GM18507 (cell line): ENCODE data around the gene CAMTA1.

ENCODE experiments used
- DNase-seq: peaks from one replicate; pipeline ENCODE4 v3.0.0; 2011; ENCODE audit warnings: low read depth; ENCODE audit not compliant: insufficient read length; ENCODE audit errors: extremely low spot score
- FAIRE-seq: peaks from 2 replicates; lab custom pipeline; 2011; peaks lifted over from hg19 to GRCh38; lab: Jason Lieb, UNC

The CAMTA1 gene

DNA sequence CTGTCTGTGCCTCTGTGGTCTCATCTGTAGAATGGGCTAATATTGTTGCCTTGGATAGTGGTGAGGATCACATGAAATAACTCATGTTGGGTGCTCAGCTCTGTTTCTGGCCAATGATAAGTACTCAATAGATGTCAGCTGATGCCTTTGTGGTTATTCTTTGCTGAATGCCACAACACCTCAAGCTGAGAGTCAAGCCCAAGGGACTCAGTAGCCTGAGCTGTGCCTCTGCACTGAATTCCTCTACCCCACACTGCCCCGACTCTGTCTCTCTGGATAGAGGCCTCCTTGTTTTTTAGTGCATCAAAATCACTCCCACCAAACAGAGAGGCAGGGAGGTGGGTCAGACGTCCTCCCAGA, 789.8 kb downstream of the CAMTA1 start:
- no peak for FAIRE-seq
- DNase-seq: no peak

DNA sequence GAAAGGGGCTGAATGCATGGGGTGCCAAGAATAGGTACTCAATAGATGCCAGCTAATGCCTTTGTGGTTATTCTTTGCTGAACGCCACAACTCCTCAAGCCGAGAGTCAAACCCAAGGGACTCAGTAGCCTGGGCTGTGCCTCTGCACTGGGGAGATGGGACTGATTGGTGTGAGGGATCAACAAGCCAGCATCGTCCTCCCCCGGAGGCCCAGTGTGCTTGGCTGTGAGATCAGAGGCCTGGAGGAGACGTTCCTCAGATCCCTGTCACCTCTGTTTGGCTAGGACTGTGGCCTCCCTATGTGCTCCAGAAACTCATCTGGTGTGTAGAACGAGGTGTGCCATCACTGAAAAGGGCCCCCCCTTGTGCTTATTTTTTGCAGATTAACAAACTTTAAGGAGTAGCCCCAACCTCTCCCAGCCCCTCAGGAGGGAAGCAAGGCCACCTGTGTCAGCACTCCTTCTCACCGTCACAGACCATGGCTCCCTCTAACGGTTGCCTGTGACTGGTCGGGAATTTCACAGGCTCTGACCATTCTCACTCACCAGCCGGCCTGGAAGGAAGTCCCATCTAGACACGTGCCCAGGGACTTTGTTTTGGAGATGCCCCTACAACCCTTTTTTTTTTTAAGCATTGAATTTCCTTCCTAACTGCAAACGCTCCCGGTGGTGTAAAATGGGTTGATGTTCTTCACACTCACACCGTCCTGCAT, 791.8 kb downstream of the CAMTA1 start:
- no peak for FAIRE-seq
- no peak for DNase-seq

DNA sequence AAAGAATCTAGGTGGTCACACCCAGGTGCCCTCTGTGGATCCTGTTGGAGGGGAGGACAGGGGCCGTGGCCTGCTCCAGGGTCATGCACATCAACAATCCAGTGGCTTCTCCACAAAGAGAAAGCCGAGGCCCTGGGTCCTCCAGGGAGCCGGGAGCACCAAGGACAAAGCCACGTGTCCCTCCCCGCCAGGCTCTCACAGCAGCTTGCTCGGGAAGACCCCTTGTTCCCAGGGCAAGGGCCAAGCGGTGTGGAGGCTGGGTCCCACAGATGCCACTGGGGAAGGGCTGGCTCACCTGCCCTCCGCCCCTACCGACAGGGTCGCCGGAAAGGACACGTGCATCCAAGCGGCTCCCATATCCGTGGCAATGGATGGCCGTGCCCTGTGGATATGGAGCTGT, 793.0 kb downstream of the CAMTA1 start:
- DNase-seq (no peak), FAIRE-seq (no peak)

DNA sequence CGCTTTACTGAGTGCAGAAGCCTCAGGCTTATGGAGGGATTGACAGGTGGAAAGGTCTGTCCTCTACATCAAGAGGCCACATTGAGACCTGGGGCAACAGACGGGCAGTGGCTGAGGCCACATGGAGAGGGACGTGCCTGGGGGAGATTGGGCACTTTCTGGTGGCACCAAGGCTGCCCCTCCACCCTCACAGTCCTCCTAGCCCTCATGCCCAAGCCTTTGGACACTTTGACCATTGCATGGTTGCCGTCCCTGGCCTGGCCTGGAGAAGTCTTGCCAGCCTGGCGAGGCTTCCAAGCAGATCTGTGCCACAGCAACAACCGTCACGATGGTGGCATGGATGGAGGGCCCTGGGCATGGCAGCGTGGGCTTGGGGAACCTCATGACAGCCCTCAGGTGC, 793.8 kb downstream of the CAMTA1 start:
- DNase-seq (no peak), FAIRE-seq (no peak)

DNA sequence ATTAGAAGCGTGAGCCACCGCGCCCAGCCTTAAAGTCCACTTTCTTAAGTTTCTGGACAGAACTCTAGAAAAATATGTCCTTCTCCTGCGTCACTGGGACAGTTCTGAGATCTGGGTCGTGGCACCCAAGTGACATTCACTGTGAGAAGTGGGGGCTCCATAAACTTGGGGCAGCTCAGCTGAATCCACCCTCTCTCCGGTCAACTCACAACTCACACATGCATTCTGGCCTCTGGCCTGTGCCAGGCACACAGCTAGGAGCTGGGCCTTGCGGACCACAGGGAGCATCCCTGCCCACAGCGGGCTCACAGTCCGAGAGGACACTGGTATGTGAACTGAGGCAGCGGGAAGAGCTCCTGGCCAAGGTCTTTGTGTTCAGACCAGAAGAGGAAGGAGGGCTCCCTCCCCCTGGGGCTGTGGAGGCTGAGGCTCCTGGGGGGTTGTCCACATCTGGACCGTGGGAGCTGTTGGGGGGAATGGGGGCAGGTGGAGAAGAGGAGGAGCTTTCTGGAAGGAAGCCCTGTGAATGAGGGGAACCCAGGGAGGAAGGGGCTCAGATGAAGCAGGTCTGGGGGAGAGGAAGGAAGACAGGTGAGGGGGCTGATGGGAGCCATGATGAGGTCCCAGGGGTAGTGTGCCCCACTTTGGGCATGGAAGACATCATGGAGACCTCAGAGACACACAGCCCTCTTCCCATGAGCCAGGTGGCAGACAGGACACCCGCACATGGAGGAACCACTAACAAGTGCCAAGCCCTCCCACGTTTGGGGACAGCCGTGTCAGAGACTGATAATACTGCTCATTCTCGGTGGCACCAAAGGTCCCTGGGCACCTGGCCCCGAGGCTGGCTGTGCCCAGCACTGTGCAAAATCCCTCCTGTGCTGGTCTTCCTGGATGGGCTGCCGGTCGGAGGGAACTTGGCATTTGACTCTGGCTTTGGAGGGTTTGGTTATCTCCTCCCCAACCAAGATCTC, 794.9 kb downstream of the CAMTA1 start:
- DNase-seq: no peak
- no peak for FAIRE-seq

DNA sequence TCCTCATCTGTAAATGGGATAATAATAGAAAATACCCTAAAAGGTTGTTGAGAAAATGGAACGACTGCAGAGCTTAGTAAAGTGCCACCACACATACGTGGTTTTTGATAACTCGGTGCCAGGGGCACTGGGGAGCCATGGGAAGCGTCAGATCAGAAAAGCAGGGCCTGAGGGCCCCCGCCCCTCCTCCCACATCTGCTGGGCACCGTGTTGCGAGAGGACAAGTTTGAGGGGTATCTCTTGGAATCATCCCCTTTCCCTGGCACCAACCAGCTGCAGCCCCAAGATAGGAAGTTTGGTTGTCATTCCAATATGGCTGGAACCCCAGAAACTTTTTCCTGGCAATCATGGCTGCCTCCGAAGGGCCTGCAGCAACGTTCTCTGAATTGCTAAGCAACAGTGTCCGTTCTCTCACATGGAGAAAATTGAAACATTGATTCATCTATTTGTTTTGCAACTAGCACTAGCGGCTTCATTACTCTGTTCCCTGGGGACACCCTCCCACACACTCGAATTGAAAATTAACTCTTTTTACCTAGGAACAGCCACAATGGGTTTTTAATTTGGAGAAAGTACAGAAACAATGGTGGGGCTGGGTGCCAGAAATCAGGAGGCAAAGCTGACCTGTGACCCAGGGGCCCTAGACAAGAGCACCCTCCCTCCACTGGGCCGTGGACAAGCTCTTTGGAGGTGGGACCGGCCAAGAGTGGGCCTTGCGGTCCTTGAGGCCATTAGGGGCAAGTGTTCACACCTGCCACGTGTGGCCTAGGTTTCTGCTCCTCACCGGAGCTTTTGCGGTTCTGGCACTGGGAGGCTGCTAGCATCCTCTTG, 795.9 kb downstream of the CAMTA1 start:
- no peak for FAIRE-seq
- no peak for DNase-seq

DNA sequence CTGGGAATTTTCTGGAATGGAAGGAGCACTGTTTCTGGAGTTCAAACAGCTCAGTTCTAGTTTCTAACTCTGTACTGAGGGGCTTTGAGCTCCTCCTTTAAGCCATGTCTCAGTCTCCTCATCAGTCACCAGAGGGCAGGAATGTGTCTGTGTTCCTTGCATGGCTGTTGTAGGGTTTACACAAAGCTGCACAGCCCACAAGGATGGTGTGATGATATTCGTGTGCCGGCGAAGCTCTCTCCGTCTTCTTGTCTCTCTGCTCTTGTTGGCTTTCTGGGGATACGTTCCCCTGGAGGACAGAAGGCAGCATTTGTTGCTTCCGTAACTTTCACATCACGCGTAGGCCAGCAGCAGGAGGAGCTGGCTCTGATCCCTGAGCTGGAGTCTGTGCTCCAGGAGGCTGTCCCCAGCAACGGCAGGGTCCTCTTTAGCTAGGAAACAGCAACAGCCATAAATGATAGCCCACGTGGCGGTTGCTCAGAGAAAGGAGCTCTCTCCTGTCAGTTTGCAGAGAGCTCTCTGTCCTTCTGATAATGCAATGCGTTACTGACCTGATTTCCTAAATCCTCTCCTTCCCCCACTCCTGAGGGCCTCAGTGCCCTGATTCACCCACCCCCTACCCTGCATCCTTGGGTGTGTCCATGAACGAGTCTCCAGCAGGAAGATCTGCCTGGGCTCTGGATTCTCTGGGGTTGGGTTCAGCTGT, 796.7 kb downstream of the CAMTA1 start:
- FAIRE-seq (no peak), DNase-seq (no peak)

DNA sequence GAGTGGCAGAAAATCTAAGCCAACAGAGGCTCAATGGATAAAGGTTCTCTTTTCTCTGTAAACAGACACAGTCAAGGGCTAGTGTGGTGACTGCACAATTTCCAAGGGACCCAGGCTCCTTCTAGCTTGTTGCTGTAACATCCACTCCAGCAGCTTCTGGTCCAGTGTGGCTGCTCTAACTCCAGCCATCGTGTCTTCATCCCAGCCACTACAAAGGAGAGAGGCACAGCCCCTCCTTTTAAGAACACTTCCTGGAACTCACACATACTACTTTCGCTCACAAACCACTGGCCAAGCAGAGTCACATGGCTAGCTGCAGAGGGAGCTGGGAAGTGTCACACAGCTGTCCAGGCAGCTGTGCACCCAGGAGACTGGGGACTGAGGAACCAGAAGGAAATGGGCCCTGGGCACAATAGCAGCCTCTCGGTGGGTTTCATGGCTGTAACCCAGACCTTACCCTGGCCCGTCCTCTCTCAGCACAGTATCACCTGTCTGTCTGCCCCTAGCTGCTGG, 797.3 kb downstream of the CAMTA1 start:
- FAIRE-seq (no peak), DNase-seq (no peak)

DNA sequence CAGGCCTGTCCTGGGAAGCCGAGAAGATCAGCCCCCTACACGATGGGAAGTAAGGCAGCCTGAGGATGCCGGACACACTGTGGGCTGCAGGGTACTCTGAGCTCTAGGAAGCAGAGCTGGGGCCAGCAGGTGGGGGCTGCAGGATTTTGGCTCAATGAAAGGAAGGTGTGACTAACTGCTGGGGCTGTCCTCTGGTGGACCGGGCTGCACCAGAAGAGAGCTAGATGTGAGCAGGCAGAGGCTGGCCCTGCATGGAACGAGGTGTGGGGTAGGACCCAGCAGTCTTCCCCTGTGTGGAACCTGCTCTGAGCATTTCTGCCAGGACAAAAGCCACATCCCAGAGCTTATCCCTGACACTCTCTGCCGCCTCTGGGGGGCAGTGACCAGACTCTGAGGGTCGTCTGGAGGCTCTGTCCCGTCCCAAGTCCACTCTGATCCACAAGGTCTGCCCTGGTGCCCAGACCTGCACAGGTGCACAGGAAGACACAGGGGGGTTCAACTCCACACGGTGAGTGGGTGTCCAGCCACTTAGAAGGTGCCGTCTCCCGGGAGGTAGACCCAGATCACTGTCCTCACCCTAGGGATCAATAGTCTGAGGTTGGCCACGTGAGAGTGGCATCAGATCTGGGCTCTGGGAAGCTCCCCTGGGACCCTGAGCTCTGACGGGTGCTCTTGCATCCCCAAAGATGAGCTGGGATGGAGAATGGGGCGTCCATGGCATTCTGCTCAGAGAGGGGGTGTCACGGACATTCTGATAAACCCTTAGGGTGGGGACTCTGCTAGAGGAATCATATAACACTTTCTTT, 798.2 kb downstream of the CAMTA1 start:
- DNase-seq: no peak
- no peak for FAIRE-seq

DNA sequence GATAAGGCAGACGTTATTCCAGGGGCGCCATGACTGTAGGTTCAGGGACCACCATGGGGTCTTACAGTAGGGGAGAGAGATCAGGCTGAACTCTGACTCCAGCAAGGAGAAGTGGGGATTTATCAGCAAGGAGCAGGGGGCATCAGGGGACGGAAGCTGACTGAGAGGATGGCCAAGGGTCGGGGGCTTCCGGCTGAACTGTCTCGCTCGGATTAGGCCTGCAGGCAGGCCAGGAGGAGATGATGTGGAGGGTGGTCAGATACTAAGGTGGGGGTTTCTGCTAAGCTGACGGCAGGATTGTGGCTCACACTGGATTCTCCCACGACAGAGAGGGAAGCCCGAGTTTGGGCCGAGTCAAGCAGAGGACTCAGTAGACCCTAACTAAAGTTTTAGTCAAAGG, 798.9 kb downstream of the CAMTA1 start:
- FAIRE-seq (no peak), DNase-seq (no peak)

DNA sequence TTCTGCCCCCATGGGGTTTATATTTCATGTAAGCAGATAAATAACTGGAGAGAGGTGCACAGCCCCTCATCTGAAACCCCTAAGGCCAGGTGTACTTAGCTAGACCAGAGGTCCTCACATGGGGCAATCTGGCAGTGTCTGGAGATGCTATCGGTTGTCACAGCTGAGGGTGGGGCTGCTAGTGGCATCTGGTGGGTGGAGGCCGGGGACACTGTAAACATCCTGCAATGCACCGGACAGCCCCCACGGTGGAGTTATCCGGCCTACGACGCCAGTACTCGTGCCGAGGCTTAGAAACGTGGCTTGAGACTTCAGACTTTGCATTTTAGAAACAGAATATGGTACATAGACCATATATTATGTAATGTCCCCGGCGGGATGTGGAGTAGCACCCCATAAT, 799.4 kb downstream of the CAMTA1 start:
- FAIRE-seq (no peak), DNase-seq (no peak)

DNA sequence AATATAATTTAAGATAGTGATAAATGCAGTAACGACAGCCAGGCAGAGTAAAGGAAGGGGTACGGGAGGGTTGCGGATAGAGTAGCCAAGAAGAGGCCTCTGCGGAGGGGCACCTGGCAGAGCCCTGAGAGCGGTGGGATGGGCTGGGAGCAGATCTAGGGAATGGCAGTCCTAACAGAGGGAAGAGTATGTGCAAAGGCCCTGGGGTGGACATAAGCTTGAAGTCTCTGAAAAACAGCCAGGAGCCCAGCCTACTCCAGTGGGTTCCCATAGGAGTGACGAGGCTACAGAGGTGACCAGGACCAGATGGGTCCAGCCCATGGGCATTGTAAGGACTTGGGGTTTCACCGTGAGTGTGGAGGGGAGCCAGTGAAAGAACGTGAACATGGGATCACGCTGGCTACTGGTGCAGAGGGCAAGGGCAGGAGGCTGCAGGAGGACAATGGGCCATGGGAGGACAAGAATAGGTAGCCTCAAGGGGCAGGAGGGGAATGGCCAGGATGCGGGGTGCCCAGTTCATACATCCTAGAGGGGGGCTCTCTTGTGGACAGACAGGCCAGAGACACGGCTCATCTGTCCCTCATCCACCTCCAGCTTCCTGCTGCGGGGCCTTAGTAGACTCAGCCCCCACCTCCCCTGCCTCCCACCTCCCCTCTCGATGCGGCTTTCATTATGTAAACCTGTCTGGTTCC, 800.1 kb downstream of the CAMTA1 start:
- FAIRE-seq (no peak), DNase-seq (no peak)

DNA sequence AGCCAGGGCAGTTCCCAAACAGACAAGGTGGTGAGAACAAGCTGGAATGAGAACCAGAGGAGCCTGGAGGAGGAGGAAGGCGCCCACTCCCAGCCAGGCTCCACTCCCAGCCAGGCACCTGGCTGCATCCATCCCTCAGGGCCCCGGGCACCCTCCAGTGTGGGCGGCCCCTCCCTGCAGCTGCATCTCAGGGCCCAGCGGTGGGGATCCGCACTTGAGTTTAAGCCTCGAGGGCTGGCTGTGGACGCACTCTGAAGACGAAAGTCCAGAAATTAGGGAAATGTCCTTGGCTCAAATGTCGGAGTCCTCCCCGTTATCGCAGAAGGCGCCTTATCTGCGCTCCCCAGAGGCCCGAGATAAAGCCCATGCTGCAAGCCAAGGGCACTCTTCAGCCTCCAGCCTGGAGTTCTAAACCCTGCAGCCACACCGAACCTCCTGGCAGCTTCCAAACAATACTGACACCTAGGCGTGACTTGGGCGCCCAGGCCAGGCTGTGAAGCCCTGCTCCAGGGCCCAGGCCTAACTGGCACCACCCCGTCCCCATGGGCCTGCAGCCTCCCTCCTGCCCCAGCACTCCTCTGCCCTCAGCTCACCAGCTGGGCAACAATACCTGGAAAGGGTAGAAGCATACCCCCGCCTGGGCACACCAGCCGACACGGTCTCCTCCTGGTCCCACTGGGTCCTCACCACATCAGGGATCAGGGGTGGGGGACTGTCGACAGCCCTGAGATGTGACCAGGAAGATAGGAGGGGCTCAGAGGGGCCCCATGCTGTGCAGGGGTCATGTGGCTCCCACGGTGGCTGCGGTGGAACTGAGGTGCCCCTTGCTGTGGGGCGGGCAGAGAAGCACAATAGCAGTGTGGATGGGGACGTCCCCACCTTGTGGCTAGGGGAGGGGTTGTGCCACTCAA, 801.0 kb downstream of the CAMTA1 start:
- DNase-seq (no peak), FAIRE-seq (no peak)

DNA sequence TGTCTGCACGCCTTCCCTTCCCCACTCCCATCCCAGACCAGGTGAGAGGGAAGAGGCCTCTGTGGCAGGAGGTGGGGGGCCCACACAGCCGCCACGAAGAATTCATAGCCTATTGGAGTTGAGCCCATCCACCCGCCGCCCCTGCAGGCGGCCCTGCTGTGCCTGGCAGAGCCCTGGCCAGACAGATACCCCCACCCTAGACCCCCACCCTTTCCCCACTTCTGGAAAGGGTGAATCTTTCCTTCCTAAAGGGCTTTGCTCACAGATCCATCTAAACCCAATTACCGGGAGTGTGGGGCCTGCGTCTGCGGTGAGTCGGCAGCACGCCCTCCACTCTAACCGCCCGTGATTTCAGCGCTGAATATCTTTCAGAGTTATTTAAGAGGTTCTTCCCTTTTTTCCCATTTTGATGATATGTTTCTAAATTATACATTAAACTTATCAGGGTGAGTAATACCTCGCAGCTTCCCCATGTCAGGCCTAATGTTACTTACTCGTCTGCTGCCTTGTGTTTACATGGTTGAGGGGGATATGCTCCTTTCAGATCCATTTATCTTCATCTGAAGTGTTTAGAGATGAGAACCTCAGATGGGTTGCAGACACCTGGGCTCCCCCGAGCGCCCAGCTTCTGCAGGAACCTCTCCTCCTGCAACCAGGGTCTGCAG, 802.0 kb downstream of the CAMTA1 start:
- no peak for DNase-seq

DNA sequence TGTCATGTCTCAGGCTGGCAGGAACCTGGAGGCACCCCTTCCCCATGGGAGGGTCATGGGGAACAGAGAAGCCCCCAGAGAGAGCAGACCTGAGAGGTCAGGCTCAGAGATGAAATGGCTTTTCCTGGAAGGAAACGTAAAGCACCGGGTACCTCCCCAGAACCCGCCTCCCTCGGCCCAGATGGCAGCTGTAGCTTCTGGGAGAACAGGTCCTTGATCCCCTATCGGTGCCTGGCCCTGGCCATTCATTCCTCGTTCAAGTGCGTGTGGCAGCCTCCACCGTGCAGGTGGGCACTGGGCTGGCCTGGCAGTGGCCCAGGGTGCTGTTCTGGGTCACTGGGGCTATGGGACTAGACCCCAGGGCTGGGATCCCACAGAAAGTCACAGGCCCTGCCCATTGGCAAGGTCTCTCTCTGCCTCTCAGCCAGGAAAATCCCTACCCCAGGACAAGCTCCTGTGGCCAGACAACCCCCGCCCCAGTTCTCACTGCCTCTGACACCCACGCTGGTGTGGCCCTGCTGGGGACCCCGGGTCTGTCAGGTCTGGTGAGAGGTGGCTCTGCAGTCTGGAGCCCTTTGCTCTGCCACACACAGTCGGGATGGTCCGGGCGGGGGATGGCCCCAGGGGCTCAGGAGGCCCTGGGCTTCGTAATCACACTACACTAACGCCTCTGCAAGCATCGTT, 802.7 kb downstream of the CAMTA1 start:
- no peak for DNase-seq
- FAIRE-seq: no peak

More for the DNA sequence above, 802.0 kb downstream of the CAMTA1 start:
- no peak for FAIRE-seq

DNA sequence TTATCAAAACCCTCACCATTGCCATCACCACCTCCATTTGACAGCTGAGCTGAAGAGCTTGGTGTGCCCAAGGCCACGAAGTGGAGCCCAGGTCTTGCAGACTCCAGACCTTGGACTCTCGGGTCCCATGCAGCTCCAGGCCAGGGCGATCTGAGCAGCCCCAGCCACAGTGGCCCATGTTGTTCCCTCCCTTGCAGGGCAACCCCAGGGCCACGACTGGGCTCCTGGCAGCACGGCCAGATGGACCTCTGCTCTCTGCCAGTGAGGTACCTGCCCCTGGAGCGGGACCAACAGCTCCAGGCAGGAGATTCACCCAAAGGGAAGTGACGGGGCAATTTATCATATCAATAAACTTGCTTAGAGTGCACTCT, 803.2 kb downstream of the CAMTA1 start:
- DNase-seq (no peak), FAIRE-seq (no peak)
